NCI-H1436 treated with DMSO at 0.1 percent for 48 hours (cell line): ENCODE results near the gene HTD2.

ENCODE experiments used
- DNase-seq: peaks from one replicate; lab custom pipeline; 2025; lab: John Stamatoyannopoulos, UW

HTD2 gene

GRCh38 chr3:58358808-58359207 is 52.5 kb downstream of the HTD2 start:
- no peak for DNase-seq

- no peak for DNase-seq
Measured at GRCh38 chr3:58359621-58360020, 53.3 kb downstream of the HTD2 start.

- DNase-seq: no peak
Measured at GRCh38 chr3:58361866-58362265, 55.5 kb downstream of the HTD2 start.

- DNase-seq: no peak
Measured at GRCh38 chr3:58366699-58367098, 60.4 kb downstream of the HTD2 start.

- DNase-seq: no peak
Measured at GRCh38 chr3:58369038-58369437, 62.7 kb downstream of the HTD2 start.
